HuH-7 (cell line): ENCODE data around the gene DENR.
"Not testable (repeated sequence)": the region's sequence is repeated elsewhere in the genome, so short reads cannot be mapped to it uniquely, and the experiment has no call there.

Experiments used
- DNase-seq: peaks from one replicate; pipeline ENCODE4 v3.0.0; 2011; ENCODE audit warnings: low spot score

The DENR gene

GRCh38 chr12:122740351-122740750 lies 12.3 kb upstream of the DENR start:
- DNase-seq = no peak

- no peak for DNase-seq
Observed at GRCh38 chr12:122743895-122744525, 8.6 kb upstream of the DENR start.

GRCh38 chr12:122747224-122748135 lies 5.1 kb upstream of the DENR start:
- no peak for DNase-seq

GRCh38 chr12:122749569-122750332 lies 2.9 kb upstream of the DENR start:
- DNase-seq = peak; percentile 48

GRCh38 chr12:122750781-122751515 lies 1.7 kb upstream of the DENR start:
- not testable (repeated sequence) for DNase-seq

GRCh38 chr12:122753319-122753650 lies 661 bp downstream of the DENR start:
- DNase-seq = no peak

- DNase-seq = no peak
Observed at GRCh38 chr12:122754790-122755189, 2.2 kb downstream of the DENR start.

- DNase-seq = no peak
Observed at GRCh38 chr12:122757568-122757967, 4.9 kb downstream of the DENR start.

- no peak for DNase-seq
Observed at GRCh38 chr12:122785503-122785902, 32.9 kb downstream of the DENR start.

GRCh38 chr12:122788387-122788786 lies 35.8 kb downstream of the DENR start:
- no peak for DNase-seq

GRCh38 chr12:122789637-122790036 lies 37.0 kb downstream of the DENR start:
- DNase-seq = no peak

GRCh38 chr12:122790393-122791075 lies 37.9 kb downstream of the DENR start:
- no peak for DNase-seq

GRCh38 chr12:122793685-122794106 lies 41.1 kb downstream of the DENR start:
- DNase-seq = peak; percentile 51

- DNase-seq = no peak
Observed at GRCh38 chr12:122795807-122796206, 43.2 kb downstream of the DENR start.

- DNase-seq = no peak
Observed at GRCh38 chr12:122799641-122800243, 47.1 kb downstream of the DENR start.

GRCh38 chr12:122803937-122804336 lies 51.3 kb downstream of the DENR start:
- DNase-seq = no peak

GRCh38 chr12:122804957-122805356 lies 52.3 kb downstream of the DENR start:
- DNase-seq = not testable (repeated sequence)

GRCh38 chr12:122807651-122808050 lies 55.0 kb downstream of the DENR start:
- no peak for DNase-seq

GRCh38 chr12:122811777-122812176 lies 59.2 kb downstream of the DENR start:
- no peak for DNase-seq

- no peak for DNase-seq
Observed at GRCh38 chr12:122813310-122813713, 60.7 kb downstream of the DENR start.

- no peak for DNase-seq
Observed at GRCh38 chr12:122819209-122819785, 66.7 kb downstream of the DENR start.
